ENCODE measurements around the gene NINJ1. TPM values are rescaled to one million over a fixed set of nuclear protein-coding genes. Genes with fewer than 3 reads are reported as not detected.

NINJ1 gene
- total RNA-seq, 1 experiment from 2014 or later = 30.5 TPM

GRCh38 chr9:93171261-93171990 lies 37.4 kb upstream of the NINJ1 start:
- H3K27me3 ChIP-seq (ENCODE audit: low read length) = no peaks in the 10 kb centered on the region
- H3K9me3 ChIP-seq (ENCODE audit: low read length) = no peaks in the 10 kb centered on the region
- ChIA-PET POLR2A (ENCODE audit: unreplicated experiment) (no interaction called here), CTCF (no interaction called here)
- no peak overlapping the region for H3K9ac ChIP-seq (ENCODE audit: low read length)
- DNase-seq (no peak), ATAC-seq (no peak)
- no peaks in the 10 kb centered on the region for H3F3A ChIP-seq (ENCODE audit: low read length, unreplicated experiment)
- no peak overlapping the region for H3K4me2 ChIP-seq (ENCODE audit: low read length)
- no peak overlapping the region for H3K27ac ChIP-seq (ENCODE audit: low read length)
- TF ChIP-seq, protein P1, sequence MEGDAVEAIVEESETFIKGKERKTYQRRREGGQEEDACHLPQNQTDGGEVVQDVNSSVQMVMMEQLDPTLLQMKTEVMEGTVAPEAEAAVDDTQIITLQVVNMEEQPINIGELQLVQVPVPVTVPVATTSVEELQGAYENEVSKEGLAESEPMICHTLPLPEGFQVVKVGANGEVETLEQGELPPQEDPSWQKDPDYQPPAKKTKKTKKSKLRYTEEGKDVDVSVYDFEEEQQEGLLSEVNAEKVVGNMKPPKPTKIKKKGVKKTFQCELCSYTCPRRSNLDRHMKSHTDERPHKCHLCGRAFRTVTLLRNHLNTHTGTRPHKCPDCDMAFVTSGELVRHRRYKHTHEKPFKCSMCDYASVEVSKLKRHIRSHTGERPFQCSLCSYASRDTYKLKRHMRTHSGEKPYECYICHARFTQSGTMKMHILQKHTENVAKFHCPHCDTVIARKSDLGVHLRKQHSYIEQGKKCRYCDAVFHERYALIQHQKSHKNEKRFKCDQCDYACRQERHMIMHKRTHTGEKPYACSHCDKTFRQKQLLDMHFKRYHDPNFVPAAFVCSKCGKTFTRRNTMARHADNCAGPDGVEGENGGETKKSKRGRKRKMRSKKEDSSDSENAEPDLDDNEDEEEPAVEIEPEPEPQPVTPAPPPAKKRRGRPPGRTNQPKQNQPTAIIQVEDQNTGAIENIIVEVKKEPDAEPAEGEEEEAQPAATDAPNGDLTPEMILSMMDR (conservative IDR thresholded peaks at IDR 0.05; ENCODE audit: low read depth, low read length) = no peak
- no peak for TF ChIP-seq EZH2phosphoT487 (IDR thresholded peaks at IDR 0.05; ENCODE audit: borderline replicate concordance, low read length)
- no peak overlapping the region for H3K4me3 ChIP-seq (ENCODE audit: low read length)
- intact Hi-C loops (cut with micrococcal nuclease) = no loop called here
- H3K79me2 ChIP-seq (ENCODE audit: low read length) = no peaks in the 10 kb centered on the region
- no peaks in the 10 kb centered on the region for H3K9me2 ChIP-seq (replicated peaks; ENCODE audit: low read length)
- H4K20me1 ChIP-seq (ENCODE audit: low read length) = no peaks in the 10 kb centered on the region
- H2AFZ ChIP-seq (ENCODE audit: low read length) = no peak overlapping the region
- H3K4me1 ChIP-seq (ENCODE audit: insufficient read depth, low read length) = no peaks in the 10 kb centered on the region
- H3K36me3 ChIP-seq (ENCODE audit: low read depth, low read length) = no peaks in the 10 kb centered on the region
- BruUV-seq (replicated peaks) = no TSS peak

DNA sequence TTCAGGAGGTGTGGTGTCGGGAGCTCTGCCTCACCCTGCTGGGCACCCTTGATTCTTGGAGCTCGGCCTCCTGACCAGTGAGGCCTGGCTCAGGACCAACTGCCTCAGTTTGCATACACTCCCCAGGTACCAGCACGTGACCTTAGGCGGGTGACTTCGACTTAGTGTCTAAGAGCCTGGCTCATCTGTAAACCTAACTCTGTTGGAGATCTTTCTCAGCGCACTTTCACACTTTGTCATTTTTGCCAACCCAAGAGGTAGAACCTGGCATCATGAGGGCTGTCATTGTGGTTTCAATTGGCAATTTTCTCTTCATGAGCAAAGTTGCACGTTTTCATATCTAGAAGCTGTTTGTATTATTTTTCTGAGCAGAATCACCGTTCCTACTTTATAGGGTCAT lies 36.5 kb upstream of the NINJ1 start:
- BruUV-seq (replicated peaks) = no TSS peak
- Histone ChIP-seq H2AFZ (ENCODE audit: low read length) (no peak overlapping the region), H3F3A (ENCODE audit: low read length, unreplicated experiment) (no peaks in the 10 kb centered on the region), H3K9me3 (ENCODE audit: low read length) (no peaks in the 10 kb centered on the region), H3K9ac (ENCODE audit: low read length) (no peak overlapping the region), H3K4me2 (ENCODE audit: low read length) (no peak overlapping the region), H3K9me2 (replicated peaks; ENCODE audit: low read length) (no peaks in the 10 kb centered on the region), H3K4me1 (ENCODE audit: insufficient read depth, low read length) (no peaks in the 10 kb centered on the region), H3K36me3 (ENCODE audit: low read depth, low read length) (no peaks in the 10 kb centered on the region), H3K79me2 (ENCODE audit: low read length) (no peaks in the 10 kb centered on the region), H3K27me3 (ENCODE audit: low read length) (no peaks in the 10 kb centered on the region), H4K20me1 (ENCODE audit: low read length) (no peaks in the 10 kb centered on the region), H3K27ac (ENCODE audit: low read length) (no peak overlapping the region), H3K4me3 (ENCODE audit: low read length) (no peak overlapping the region)
- TF ChIP-seq EZH2phosphoT487 (IDR thresholded peaks at IDR 0.05; ENCODE audit: borderline replicate concordance, low read length) (no peak), EZH2 (IDR thresholded peaks at IDR 0.05; ENCODE audit: low read length, unreplicated experiment) (no peak)
- intact Hi-C loops (cut with micrococcal nuclease) = no loop called here
- ATAC-seq (no peak), DNase-seq (no peak)
- CTCF ChIA-PET = no interaction called here
- POLR2A ChIA-PET (ENCODE audit: unreplicated experiment) = no interaction called here

DNA sequence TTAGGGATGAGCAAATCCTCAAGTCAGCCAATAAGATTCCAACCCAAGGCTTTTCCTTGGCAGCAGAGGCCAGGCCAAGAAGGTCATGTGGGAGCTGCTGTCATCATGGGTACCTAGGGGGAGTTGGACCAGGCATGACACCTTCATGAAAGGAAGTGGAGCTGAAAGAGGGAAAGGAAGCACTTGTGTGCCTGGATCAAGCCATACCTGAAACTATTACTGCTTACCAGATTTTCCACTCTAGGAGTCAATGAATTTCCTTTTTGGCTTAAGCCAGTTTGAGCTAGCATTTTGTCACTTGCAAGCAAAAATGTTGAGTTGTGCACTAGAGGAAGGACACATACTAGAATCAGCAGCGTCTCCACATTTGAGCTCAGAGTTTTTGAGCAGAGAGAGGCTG lies 35.4 kb upstream of the NINJ1 start:
- H2AFZ ChIP-seq (ENCODE audit: low read length) = no peak overlapping the region
- no peaks in the 10 kb centered on the region for H4K20me1 ChIP-seq (ENCODE audit: low read length)
- no peak overlapping the region for H3K4me3 ChIP-seq (ENCODE audit: low read length)
- no peaks in the 10 kb centered on the region for H3K36me3 ChIP-seq (ENCODE audit: low read depth, low read length)
- H3F3A ChIP-seq (ENCODE audit: low read length, unreplicated experiment) = no peaks in the 10 kb centered on the region
- POLR2A ChIA-PET (ENCODE audit: unreplicated experiment) = no interaction called here
- no peaks in the 10 kb centered on the region for H3K4me1 ChIP-seq (ENCODE audit: insufficient read depth, low read length)
- CTCF ChIA-PET = no interaction called here
- ATAC-seq (no peak), DNase-seq (no peak)
- no peak for TF ChIP-seq EZH2 (IDR thresholded peaks at IDR 0.05; ENCODE audit: low read length, unreplicated experiment)
- TF ChIP-seq, protein P1 (conservative IDR thresholded peaks at IDR 0.05; ENCODE audit: low read depth, low read length) = no peak
- TF ChIP-seq EZH2phosphoT487 (IDR thresholded peaks at IDR 0.05; ENCODE audit: borderline replicate concordance, low read length) = no peak
- intact Hi-C loops (cut with micrococcal nuclease) = loop anchor here (10.0 kb wide), 1 partner anchor 395 kb away; no protein-coding TSS in a partner anchor
- H3K27me3 ChIP-seq (ENCODE audit: low read length) = no peaks in the 10 kb centered on the region
- no peak overlapping the region for H3K9ac ChIP-seq (ENCODE audit: low read length)
- no peak overlapping the region for H3K4me2 ChIP-seq (ENCODE audit: low read length)
- H3K79me2 ChIP-seq (ENCODE audit: low read length) = no peaks in the 10 kb centered on the region
- no peaks in the 10 kb centered on the region for H3K9me3 ChIP-seq (ENCODE audit: low read length)
- no TSS peak for BruUV-seq (replicated peaks)
- H3K9me2 ChIP-seq (replicated peaks; ENCODE audit: low read length) = no peaks in the 10 kb centered on the region
- H3K27ac ChIP-seq (ENCODE audit: low read length) = no peak overlapping the region
